ENCODE results near the gene WHRN. TPM values are rescaled to one million over a fixed set of nuclear protein-coding genes. Genes with fewer than 3 reads are reported as not detected.

Gene WHRN
- 10 to 100 TPM in 2 of 3 donors, 1 to 10 TPM in 1; 7.3 to 17.2 (median 10.2) TPM for polyA plus RNA-seq (ENCODE audit: insufficient read length in 3 of 3)
- long read RNA-seq, donor 1, result 0 reads
- long read RNA-seq, donor 2, partial matches to known transcripts, result 0 of 1 reads
- long read RNA-seq, donor 2, other reads (novel, unspliced or antisense), result 0 of 1 reads
- long read RNA-seq, donor 3, partial matches to known transcripts, result 0 of 2 reads
- long read RNA-seq, donor 3, other reads (novel, unspliced or antisense), result 0 of 2 reads
- long read RNA-seq, donor 4, result 0 reads
- long read RNA-seq, donor 5, result 0 reads
- long read RNA-seq, donor 6, result 0 reads
- long read RNA-seq, donor 7, result 0 reads
- long read RNA-seq, donor 8, partial matches to known transcripts, result 0 of 1 reads
- long read RNA-seq, donor 8, other reads (novel, unspliced or antisense), result 0 of 1 reads
- long read RNA-seq, donor 9, partial matches to known transcripts, result 0 of 1 reads
- long read RNA-seq, donor 9, other reads (novel, unspliced or antisense), result 0 of 1 reads
- long read RNA-seq, donor 10, partial matches to known transcripts, result 0 of 1 reads
- long read RNA-seq, donor 10, other reads (novel, unspliced or antisense), result 0 of 1 reads
- long read RNA-seq, donor 11, partial matches to known transcripts, result 0 of 1 reads
- long read RNA-seq, donor 11, other reads (novel, unspliced or antisense), result 0 of 1 reads
- long read RNA-seq, donor 12, result 0 reads
- long read RNA-seq, donor 13, result 0 reads
- long read RNA-seq, donor 14, partial matches to known transcripts, result 0 of 1 reads
- long read RNA-seq, donor 14, other reads (novel, unspliced or antisense), result 0 of 1 reads
- long read RNA-seq, donor 15, result 0 reads
- long read RNA-seq, donor 16, partial matches to known transcripts, result 0 of 1 reads
- long read RNA-seq, donor 16, other reads (novel, unspliced or antisense), result 0 of 1 reads

DNA sequence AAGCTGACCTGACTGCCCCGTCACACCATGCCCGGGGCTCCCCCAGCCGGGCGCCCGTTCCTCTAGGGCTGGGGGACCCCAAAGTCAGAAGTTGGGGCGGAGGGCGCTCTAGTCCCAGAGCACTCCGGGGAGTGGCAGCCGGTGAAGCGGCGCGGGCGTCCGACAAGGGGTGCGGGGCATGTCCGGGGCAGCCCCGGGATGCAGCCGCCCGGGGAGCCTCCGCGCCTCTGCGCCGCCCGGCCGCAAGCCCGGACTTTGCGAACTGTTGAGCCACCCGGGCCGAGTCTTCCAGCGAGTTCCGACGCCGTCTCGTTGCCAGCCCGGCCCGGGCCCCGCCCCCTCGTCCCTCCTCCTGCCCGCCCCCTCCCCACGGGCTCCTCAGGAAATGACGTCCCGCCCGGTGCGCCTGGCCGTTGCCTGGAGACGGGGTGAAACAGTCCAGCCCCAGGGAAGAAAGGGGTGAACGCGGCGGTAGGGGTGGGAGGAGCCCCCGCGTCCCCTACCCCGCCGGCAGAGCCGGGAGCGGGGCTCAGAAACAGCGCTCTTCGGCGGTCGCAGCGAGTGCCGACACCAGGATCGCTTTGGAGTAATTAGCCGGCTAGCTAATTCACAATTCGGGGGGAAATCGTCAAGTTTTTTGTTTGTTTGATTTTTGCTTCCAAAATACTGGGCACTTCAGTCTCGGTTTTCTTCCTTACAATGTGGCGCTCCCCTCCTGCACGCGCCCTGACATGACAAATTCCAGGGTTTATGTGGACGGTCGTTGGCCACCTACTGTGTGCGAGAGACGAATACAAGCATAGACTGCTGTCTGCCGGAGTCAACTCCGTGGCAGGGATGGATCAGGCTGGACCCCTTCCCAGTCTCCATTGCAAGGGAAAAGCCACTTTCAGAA lies at the start of gene WHRN:
Gene WHRN (minus strand): TSS at position 287 of the 895 bp plus-strand sequence. CDS start 672 bp downstream, outside the sequence.
- DNase-seq (ENCODE audit: extremely low read depth in 1 of 11, low read depth in 9 of 11, low spot score in 4 of 11), result peak in 10 of 11 donors; percentile 78 to 93 (median 88)

GRCh38 chr9:114553202-114553601 lies 47.9 kb upstream of the WHRN start:
- DNase-seq (ENCODE audit: extremely low read depth in 1 of 11, low read depth in 9 of 11, low spot score in 4 of 11), result no peak

- no peak for DNase-seq (ENCODE audit: extremely low read depth in 1 of 11, low read depth in 9 of 11, low spot score in 4 of 11)
These were observed 47.4 kb upstream of the WHRN start for GRCh38 chr9:114552706-114553105.

- peak in 5 of 11 donors; percentile 28 to 54 (median 43) for DNase-seq (ENCODE audit: extremely low read depth in 1 of 11, low read depth in 9 of 11, low spot score in 4 of 11)
These were observed 46.7 kb upstream of the WHRN start for GRCh38 chr9:114551750-114552685.

GRCh38 chr9:114549697-114550330 lies 44.5 kb upstream of the WHRN start:
- DNase-seq (ENCODE audit: extremely low read depth in 1 of 11, low read depth in 9 of 11, low spot score in 4 of 11), result no peak

GRCh38 chr9:114546851-114547250 lies 41.6 kb upstream of the WHRN start:
- DNase-seq (ENCODE audit: extremely low read depth in 1 of 11, low read depth in 9 of 11, low spot score in 4 of 11), result no peak

GRCh38 chr9:114545055-114545454 lies 39.8 kb upstream of the WHRN start:
- no peak for DNase-seq (ENCODE audit: extremely low read depth in 1 of 11, low read depth in 9 of 11, low spot score in 4 of 11)

DNA sequence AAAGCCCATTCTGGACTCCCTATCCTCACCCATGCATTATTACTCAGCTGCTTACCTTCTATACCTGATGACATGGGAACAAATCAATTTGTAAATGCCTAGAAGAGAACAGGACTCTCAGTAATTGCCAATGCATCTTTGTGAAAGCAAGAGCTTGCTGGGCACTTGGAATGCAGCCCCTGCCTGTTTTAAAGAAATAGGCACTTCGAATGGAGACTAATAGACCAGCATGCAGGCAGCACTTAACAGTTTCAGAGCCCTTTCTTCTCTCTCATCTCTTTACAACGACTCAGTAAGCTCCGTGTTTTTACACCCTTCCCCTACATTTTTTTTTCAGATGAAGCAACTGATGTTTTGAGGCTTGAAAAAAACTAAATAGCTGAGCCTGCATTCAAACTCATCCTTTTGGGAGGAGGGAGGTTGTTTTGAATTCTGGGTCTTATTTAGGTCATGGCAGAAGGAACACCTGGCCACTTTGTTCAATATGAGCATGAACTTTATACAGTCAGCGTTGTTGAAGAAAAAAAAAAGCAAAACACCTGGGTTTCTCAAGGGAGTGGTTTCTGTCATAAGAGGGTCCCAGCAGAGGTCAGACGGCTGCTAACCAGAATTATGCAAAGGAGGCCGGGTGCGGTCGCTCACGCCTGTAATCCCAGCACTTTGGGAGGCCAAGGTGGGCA lies 34.6 kb upstream of the WHRN start:
- no peak for DNase-seq (ENCODE audit: extremely low read depth in 1 of 11, low read depth in 9 of 11, low spot score in 4 of 11)

DNA sequence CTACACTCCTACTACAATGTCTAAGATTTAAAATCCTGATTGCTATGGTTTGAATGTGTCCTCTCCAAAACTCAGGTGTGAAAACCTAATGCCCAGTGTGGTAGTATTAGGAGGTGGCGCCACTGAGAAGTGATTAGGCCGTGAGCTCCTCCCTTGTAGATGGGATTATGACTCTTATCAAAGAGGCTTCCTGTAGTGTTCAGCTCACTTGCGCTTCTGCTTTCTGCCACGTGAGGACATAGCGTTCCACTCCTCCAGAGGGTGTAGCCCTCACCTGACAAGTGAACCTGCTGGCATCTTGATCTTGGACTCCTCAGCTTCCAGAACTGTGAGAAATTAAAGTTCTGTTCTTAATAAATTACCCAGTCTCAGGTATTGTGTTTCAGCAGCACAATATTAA lies 33.0 kb upstream of the WHRN start:
- DNase-seq (ENCODE audit: extremely low read depth in 1 of 11, low read depth in 9 of 11, low spot score in 4 of 11), result no peak

DNA sequence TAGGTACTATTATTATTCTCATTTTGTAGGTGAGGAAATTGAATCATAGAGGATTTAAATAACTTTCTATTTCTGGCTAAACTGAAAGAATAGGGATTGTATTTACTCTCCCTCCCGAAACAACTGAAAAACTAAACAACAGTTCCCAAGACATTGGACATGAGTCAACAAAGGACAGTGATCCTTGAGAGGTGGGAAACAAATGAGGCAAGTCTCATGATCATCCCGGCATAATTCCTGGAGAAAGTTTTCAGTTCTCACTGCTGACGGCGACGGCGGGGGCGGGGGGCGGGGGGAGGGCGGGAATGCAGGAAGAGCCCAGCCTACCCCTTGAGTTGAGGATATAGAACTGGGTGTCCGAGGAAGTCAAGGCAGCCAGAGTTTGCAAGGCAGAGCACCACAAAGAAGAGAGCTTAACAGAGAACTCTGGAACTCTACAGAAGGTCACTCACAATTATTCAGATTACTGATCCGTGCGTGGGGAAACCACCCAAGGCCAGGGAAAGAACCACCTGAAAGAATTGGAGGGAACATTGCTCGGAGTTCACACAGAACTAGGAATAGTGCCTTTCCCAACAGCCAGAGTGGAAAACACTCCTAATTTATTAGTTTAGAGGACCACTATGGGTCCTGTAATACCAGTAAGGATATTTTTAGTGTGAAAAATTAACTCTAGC lies 27.4 kb upstream of the WHRN start:
- no peak for DNase-seq (ENCODE audit: extremely low read depth in 1 of 11, low read depth in 9 of 11, low spot score in 4 of 11)

DNA sequence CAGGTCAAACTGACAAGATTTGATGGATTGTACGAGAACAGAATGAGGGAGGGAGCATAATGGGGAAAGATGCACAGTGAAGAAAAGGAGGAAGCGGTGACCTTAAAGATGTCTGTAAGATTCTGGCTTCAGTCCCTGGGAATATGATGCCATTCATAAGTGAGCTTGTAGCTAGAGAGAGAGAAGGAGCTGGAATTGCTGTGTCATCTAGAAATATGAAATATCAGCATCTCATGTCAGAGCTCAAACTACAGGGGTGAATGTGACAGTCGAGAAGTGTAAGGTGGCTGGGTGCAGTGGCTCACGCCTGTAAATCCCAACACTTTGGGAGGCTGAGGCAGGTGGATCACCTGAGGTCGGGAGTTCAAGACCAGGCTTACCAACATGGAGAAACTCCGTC lies 24.0 kb upstream of the WHRN start:
- DNase-seq (ENCODE audit: extremely low read depth in 1 of 11, low read depth in 9 of 11, low spot score in 4 of 11), result no peak

DNA sequence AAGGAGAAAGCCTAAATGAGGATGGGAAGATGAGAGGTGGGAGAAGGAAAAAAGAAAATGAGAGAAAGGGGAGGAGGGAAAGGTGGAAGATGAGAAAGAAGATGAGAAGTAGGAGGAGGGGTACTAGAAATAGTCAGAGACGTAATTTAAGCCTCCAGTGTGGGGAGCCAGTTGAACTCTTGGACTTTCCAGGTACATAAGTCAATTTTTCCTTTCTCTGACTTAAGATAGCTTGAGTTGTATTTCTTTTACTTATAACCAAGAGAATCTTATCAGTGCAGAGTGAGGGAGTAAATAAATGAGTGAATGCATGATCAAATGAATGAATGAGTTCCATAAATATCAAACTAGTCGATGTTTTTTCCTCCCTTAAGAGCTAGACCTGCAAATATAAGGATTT lies 21.5 kb upstream of the WHRN start:
- no peak for DNase-seq (ENCODE audit: extremely low read depth in 1 of 11, low read depth in 9 of 11, low spot score in 4 of 11)

DNA sequence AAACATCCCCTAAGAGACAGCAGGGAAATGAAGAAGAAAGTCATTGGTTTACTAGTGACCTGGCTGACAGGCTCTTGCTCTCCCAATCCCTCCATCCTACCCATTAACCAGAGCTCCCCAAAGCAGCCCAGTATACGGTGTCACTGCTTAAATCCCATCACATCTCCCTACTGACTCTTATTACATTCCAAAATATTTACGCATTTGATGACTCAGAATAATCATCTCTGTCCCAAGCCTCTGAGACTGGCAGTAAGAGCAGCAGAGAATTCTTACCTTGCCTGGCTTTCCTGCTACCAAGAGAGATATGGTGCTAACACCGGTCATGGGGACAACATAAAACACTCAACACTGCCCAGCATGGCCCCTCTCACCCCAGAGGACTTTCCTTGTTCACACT lies 20.2 kb upstream of the WHRN start:
- DNase-seq (ENCODE audit: extremely low read depth in 1 of 11, low read depth in 9 of 11, low spot score in 4 of 11), result no peak

DNA sequence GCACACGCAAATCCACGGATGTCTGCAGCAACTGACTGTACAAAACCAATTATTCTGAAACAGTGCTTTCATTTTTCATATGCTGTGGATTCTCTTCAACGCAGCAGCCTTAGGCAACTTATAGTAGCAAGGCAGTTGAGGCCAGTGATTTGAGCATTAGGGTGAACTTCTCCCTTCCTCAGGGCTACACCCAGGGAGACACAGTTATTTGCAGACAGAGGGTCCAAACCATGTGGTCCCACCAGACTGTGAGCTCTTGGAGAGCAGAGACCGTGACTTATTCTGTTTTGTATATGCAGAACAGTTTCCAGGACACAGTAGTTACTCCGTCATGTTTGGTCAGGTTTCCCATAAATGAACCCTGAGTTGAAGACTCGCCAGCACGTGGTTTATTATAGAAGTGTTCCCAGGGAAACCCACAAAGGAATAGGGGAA lies 19.0 kb upstream of the WHRN start:
- DNase-seq (ENCODE audit: extremely low read depth in 1 of 11, low read depth in 9 of 11, low spot score in 4 of 11), result peak in 1 of 11 donors; percentile 51

- no peak for DNase-seq (ENCODE audit: extremely low read depth in 1 of 11, low read depth in 9 of 11, low spot score in 4 of 11)
These were observed 17.6 kb upstream of the WHRN start for GRCh38 chr9:114522847-114523246.

DNA sequence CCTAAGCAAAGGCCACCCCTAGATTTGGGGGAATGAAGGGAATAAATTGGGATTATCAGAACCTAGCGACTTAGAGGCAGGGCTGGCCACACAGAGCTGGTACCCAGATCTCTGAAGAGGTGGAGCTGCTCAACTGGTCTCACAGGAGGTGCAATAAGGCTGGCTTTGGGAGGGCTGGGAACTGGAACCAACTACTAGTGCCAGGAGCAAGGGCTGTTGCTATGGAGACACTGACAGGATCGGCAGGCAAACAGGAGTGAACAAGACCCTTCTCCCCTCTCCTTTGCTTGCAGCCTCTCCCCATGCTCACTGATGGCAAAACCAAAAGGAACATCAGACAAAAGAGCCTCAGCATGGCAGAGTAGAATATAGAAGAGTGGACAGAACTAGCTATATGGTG lies 17.0 kb upstream of the WHRN start:
- DNase-seq (ENCODE audit: extremely low read depth in 1 of 11, low read depth in 9 of 11, low spot score in 4 of 11), result no peak
